IPS-NIHi7 (cell line): ENCODE measurements around the gene HOXA7.

Source experiments
- DNase-seq: peaks from one replicate; pipeline ENCODE4 v3.0.0; 2012; ENCODE audit warnings: mixed read lengths; ENCODE audit errors: extremely low spot score

The HOXA7 gene

DNA sequence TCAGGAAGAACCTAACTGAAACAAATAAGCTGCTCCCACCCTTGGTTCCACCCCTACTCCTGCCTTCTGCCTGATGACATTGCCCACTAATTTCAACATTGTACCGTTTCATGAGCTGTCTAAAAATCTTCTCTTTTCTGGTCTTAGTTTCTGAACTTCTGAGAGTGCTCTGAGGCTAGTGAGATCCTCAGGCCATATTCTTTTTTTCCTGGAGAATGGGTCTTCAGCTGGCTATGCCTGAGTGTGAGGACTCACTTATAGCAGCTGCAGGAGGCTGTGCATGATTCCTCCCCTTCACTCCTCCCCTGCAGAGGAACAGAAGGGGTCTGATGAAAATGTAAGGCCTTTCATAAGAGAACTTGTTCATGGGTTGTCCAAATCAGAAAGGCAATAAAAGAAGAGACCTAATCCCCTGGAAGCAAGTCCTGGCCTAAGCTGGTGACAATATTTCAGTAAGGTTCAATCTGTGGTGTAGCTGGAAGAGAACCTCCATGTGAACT, 37.0 kb downstream of the HOXA7 start:
- DNase-seq = no peak

DNA sequence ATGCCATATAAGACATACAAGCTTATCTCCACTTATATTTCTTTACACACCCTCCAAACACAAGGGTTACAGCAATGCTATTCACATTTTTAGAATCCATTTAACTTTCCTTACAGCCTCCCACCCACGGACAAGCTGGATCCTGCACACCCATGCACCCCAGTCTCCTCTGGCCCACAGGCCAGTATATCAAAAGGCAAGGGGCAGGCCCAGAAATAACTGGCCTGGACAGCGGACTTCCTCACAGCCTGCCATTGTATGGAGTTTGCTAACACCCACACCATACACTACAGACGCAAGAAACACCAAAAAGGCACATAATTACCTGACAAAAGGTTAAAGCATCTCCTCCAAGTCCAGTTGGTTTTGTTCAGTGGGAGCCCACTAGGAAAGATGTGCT, 37.9 kb downstream of the HOXA7 start:
- no peak for DNase-seq

DNA sequence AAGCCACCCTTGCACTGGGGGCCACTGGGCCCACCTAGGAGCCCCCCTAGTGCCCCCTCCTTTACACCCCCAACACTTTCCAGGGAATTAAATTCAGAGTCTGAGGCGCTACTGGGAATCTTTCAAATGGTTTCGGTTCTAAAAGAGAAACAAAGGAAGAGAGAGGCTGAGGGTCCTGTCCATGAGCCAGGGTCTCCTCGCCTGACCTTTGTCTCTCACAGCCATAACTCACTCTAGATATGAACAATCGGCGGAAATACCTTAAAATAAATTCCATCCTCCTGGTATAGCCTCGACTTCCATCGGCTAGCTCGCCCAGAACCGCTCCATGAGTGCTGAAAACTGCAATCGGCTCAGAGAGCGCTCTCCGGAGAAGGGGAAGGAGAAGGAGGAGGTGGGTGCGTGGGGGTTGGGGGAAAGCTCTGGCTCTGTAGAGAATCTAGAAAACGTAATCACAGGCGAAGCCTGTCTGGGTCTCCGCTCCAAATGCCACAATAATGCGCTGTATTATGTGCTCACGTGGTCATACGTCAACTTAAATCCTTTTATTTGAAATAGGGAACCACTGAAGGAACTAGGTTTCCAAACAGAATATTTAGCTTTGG, 38.5 kb downstream of the HOXA7 start:
- no peak for DNase-seq

DNA sequence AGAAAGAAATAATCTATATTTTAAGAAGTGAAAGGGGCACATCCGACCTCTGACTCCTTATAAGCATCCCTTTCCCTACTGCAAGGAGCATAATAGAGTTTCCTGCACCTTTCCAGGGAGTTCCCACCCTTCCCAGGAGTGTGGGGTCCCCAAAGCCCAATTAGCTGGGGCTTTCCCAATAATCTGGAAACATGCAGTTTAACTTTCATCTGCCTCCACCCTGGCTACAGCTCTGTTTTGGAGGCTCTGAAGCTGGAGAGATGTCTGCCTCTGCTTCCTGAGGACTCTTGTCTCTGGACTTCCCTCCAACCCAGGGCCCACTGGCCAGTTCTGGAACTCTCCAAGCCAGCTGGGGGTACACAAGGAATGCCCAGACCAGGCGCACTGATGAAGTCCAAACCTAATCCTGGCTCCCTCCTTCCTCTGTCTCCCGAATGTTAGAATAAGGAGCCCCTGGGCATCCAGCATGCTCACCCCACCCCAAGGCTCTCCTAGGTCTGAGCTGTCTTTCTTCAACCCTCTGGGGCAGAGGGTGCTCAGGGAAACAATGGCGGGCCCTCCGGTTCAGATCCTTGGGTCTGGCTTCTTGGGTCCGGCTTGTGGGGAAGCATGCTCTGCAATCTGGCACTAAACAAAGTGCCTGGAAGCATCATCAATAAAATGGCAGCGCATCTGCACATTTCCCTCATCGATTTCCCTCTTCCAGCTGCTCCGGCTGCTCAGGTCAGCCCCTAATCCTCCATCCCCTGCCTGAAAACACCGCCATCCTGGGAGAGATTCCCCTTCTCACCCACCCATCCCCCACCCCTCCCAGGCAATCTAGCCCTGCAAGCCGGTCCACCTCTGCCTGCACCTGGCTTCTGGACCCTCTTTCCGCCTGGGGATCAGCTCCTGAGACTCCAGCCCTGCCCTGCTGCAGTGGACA, 39.3 kb downstream of the HOXA7 start:
- DNase-seq = no peak

DNA sequence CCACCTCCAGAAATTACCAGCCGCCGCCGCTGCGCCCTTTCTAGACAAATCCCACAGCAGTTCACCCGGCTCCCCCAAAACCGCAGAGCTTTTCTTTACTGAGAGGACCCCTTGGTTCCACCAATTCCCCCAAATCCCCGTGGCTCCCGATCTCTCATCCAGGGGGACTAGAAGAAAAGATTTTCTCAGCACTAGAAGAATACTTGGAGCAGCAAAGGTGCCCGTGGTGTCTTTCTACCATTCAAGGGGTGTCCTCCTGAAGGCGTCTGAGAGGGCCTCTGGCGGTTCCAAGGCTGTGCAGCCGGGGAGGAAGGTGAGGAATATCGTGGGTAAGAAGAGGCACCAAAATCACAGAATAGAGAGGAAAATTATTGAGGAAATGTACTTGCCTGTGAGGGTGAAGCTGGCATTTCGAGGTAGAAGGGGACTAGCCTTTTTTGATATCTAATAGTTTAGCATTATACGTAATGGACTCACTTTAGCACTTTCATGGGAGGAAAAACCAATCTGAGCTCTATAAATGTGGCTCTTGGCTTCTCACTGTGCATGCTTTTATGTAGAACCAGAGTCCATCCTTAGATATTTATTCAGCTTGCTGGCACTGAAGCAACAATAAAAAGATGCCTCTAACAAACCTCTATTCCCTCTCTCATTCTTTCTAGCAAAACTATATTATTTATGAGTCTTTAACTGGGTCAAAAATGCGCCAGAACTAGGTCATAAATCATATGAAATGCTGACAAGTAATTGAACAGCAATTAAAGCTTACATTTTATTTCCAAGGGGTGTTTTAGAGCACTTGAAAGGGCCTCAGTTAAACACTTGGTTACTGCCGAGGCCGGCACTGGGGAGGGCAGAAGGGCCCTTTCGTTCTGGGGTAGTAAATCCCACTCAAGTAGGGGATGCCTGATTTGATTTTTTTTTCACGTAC, 40.2 kb downstream of the HOXA7 start:
- DNase-seq = no peak

DNA sequence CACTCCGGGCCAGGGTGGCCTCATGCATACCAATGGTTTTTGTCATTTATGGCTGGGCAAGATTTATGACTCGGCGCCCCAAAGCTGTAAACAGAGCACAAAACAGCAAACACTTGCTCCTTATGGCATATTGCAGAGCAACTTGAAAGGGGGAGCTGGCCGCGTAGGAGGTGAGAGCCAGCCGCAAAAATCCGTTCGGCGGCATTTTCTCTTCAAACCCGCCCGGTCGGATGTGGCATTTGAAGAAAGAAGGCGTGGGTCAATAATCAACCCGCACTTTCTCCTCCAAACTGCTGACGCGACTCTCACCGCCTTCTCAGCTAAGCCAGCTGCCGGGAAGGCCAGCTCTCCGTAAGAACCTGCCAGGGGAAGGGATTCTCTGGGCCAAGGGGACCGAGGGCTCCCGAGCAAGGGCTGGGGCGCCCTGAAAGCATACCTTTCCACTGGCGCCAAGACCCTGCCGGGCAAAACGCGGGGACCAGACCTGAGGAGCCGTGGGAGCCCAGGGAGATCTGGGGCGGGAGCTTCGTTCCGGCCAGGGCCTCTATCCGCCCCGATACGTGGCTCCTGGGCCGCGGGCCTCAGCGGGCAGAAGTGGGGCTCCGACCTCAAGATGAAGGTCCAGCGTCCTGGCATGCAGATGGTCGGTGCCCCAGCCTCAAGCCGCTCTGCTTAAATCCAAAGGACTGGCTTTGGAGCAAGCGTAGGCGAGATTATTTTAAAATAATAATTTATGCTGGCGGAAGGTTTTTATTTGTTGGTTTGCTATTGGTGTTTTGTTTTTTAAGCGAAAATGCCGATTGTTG, 41.1 kb downstream of the HOXA7 start:
- DNase-seq = no peak

DNA sequence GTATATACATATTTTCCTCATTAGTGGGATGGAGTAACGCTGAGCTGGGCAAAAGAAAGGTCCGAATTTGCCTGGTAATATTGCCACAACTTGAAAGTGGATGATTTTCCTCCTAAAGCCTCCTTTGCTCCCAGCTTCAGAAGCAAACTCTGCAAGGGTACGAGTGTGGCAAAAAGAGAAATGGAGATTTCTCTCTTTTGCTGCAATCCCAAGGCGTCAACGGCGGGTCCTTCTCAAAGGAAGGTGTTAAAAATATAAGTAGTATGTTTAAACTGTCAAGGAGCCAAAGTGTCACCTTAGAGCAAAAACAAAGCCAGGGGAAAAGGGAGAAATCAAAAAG, 41.6 kb downstream of the HOXA7 start:
- DNase-seq = no peak

DNA sequence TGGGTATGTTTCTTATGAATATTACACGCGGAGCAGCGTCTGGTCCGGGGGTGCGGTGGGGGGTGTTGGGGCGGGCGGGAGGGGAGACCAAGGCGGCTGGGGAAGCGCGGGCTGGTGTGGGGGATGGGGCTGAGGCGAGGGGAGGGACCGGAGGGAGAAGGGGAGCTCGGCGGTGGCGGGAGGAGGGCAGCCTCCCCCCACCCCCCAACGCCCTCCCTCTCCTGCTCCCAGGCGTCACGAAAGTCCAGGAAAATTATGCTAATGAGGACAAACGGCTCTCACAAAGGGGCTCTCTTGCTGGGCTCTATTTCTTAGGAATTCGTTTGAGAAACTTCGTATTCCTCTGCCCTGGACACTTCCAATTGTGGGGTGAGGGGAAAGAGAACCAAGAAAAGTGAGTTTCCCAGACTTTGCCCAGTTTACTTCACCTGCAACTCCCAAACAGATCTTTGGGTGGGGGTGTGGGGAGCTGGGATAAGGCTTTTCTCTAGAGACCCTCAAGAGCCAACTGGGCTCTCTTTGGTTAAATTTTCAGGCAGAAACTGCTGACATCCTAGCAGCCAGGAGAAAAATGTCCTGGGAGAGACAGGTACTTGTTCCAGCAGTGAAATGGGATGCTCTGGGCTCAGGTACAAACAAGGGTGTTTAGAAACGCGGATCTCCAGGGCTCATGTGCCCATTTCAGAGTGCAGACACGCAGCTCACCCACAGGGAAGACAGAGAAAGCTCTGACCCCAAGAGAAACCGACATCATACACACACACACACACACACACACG, 42.3 kb downstream of the HOXA7 start:
- DNase-seq = no peak

DNA sequence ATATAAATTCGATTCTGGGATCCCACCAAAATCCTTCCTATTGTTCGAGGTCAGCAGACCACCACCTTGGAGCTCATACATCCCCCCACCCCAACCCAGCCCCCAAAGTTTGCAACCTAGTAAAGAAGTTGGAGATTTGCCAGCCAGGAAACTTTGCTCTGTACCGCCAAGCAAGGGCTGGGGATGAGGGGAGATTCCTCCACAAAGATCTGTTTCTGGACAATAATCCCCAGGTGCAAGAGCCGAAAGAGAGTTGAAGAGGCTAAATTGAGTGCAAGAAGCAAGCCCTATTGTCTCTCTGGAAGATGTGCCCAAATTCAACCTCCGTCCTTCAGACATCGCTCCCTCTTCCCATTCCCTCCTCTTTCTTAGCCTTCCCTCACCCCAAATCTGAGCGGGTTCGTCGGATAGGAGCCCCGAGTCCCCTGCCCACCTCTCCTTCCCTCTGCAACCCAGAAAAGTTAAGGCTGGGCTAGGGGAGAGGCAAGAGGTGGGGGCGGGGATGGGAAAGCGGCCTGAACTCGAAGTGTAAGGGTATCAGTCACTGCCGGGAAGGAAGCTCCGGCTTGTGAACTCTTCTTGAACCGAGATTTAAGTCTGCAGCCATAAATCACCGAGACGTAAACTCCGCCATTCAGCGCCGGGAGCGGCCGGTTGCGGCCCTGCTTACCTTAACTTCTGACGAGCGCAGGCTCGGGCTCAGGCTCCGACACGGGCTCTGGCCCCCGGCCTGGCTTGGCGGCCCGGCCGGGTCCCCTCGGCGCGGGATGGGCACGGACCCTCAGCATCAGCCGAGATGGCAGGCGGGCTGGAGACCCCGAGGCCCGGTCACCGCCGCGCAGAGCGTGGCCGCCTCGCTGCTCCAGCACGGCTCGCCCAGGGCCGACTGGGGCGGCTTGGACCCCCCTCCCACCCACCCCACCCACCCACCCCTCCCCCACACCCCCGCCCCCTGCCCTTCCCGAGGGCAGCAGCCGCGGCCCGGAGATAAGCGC, 43.2 kb downstream of the HOXA7 start:
- no peak for DNase-seq

DNA sequence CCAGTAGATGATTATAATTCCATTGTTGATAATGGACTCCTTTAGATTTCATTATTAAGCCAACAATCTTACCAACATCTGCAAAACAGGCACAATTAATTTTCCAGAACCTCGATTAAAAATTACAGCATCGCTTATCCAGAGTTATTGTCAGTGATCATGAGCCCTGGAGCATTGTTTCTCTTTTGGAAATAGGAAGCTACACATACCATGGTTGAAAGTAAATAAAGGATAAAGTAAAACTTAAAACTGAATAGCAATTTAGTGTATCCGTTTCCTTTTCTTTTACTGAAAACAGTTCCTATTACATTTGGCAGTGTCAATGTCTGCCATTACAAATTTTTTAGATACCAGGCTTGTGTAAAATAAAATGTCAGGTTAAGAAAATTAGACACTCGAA, 44.1 kb downstream of the HOXA7 start:
- no peak for DNase-seq

DNA sequence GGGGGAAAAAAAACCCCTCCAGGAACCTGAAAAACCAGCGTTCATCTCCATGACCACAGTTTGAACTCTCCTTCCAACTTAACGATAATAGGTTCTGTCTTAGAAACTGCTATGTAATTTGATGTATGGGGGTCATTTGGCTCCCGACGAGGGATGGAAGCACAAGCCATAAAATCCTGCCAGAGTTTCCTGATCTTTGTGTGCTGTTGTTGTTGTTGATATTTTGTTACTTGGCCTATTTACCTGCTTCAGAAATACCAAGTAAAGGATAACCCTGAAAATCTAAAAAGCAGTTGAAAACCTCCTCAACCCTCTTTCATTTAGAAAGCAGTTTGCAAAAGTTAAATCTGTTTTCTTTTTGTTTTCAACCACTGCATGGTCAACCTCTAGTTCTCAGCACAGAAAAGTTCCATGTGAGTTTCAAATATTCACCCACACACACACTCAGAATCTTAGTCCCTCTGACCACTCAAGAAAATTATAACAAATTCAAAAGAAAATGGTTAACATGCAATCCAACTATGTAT, 44.7 kb downstream of the HOXA7 start:
- no peak for DNase-seq

DNA sequence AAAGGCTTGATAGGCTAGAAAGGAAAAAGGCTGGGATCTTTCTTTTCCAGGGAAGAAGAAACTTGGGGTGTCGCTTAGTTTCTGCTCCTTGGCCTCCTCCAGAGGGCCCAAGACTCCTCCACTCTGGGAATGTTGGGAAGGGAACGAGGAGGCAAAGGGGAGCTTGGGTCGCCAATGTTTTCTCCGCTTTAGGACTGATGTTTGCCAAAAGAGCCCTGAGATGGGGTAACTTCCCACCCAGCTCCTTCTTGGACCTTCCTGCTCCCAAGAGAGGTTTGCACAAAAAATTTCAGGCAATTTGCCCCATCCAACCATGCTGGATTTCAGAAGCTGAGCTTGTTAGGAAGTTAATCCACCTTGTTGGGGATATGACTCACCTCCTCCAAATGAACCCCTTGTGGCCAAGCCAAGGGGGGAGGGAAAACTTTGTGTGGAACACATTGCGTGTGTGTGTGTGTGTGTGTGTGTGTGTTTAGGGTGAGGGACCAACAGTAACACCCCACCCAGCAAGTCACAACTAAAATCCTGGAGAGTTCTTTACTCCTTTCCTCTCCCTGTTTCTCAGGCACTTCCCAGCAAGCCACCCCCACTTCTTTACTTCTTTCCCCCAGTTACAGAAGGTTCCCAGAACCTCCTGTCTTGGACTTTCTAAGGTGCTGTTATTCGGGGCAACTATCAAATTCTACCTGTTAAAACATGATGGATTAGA, 45.3 kb downstream of the HOXA7 start:
- DNase-seq = no peak

DNA sequence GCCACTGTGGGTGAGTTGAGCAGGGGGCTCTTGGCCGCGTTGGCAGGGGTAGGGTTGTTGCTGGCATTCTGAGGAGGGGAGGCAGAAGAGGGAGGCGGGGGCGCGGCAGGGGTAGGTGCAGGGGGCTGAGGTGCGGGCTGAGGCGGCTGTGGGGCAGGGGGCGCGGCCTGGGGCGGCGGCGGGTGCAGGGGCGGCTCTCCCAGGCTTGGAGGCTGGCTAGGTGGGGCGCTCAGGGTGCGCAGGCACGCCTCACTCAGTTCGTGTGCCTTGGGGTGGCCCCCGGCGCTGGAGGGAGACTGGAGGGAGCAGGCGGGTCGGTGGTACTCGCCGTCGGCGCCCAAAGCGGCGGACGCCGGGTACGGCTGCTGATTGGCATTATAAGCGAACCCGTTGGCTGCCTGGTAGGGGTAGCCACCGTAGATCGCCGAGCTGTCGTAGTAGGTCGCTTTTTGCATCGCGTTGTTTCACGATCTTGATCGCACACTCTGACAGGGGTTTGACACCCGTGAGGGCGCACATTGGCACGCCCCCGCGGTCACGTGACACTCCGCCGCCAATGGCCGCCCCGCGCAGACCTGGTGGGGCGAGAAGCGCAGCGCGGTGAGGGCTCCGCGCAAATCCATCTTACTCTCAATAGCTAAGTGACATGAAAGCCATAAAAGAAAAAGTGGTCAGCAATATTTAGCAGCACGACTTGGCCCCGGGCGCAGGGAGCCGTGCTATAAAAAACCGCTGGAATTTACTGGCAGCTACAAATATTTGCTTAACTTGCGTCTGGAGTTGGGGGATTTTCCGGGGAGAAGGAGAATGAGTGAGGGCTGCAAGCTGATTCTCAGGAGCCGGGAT, 46.1 kb downstream of the HOXA7 start:
- DNase-seq = peak; percentile 64

DNA sequence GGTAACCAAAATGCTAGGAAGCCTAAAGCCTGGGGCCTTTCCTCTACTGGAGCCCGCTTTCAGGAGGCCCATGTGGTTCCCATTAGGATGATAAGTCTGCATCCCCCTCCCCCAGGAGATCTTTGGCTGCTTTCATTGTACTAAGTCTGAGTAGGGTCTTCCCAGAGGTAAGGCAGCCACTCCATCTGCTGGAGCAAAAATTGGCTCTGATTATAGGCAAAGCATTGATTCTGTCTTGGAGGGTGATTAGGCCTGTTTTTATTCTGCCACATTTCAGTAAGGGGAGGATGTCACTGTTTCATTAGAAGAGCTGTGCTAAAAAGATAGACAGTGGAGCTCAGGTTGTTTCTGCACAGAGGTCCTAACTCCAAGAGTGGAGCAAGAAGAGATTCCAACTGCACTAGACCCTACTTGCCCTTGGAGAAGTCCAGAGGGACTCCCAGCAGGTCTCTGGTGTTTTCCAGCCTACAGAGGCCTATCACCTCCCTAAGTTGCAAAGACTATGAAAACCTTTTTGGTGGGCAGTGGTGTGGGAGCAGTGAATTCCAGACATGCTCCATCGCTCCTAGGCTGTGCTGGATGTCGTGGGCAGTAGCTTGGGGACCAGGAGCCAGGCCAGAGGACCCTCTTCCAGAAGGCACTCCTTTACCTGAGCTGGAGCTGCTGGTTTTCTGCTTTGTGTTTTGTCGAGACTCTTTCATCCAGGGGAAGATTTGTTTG, 46.8 kb downstream of the HOXA7 start:
- no peak for DNase-seq

DNA sequence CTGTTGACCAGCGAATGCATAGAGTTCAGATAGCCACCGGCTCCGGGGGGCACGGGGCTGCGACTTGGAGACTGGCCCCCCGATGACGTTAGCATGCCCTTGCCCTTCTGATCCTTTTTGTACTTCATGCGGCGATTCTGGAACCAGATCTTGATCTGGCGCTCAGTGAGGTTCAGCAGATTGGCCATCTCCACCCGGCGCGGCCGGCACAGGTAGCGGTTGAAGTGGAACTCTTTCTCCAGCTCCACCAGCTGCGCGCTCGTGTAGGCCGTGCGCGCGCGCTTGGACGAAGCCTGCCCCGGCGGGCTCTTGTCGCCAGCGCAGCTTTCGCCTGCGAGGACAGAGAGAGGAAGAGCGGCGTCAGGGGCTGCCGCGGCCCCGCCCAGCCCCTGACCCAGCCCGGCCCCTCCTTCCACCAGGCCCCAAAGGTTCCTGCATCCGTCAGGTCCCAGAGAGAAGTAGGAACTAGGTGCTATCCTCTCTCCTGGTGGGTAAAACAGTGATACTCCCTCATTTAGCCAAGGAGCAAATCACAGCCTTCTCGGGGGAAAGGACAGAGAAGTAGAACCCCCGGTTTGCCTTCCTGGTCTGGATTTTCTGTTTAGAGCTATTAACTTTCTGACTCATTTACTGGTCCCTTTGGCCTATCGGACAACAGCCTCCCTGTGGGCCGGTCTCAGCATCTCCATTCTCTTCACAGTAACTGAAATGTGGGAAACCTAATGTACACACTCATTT, 47.9 kb downstream of the HOXA7 start:
- DNase-seq = peak; percentile 67
